K562 (cell line): Measurements from ENCODE around the gene SALL2. TPM values are rescaled to one million over a fixed set of nuclear protein-coding genes. Genes with fewer than 3 reads are reported as not detected.

ENCODE experiments used
- BHLHE40 ChIP-seq: IDR thresholded peaks from 2 replicates; pipeline ENCODE4 v1.6.1; 2011; ENCODE audit warnings: low read length, improper control_type of control experiment
- BRD4 ChIP-seq: fragments of 200-600 bp; sonication (generic); IDR thresholded peaks from 2 replicates; pipeline ENCODE4 v1.6.1; 2017; ENCODE audit warnings: inconsistent platforms
- BRF1 ChIP-seq: IDR thresholded peaks from 3 replicates; pipeline ENCODE4 v1.6.1; 2011; ENCODE audit warnings: borderline replicate concordance, mild to moderate bottlenecking; ENCODE audit not compliant: insufficient read length; ENCODE audit errors: extremely low read depth
- CHD2 ChIP-seq: IDR thresholded peaks from 2 replicates; pipeline ENCODE4 v1.6.1; 2011; ENCODE audit warnings: low read depth, low read length
- COPS2 ChIP-seq: fragments of 450-650 bp; conservative IDR thresholded peaks from 2 replicates; pipeline ENCODE4 v1.6.1; 2016; ENCODE audit warnings: mild to moderate bottlenecking, moderate library complexity
- GTF2F1 ChIP-seq: IDR thresholded peaks from 2 replicates; pipeline ENCODE4 v1.6.1; 2011; ENCODE audit warnings: low read depth, low read length, improper control_type of control experiment
- MCM3 ChIP-seq: fragments of 450-650 bp; IDR thresholded peaks from 2 replicates; pipeline ENCODE4 v1.6.1; 2016
- NFE2 ChIP-seq: IDR thresholded peaks from 2 replicates; pipeline ENCODE4 v1.6.1; 2014; ENCODE audit warnings: antibody characterized with exemption, low read depth
- NFIC ChIP-seq: fragments of 450-650 bp; IDR thresholded peaks from 2 replicates; pipeline ENCODE4 v1.6.1; 2017; ENCODE audit warnings: mild to moderate bottlenecking, inconsistent platforms
- NR1H2 ChIP-seq: sonication (generic); formaldehyde crosslinking; IDR thresholded peaks from 2 replicates; pipeline ENCODE4 v1.4.0; 2020; ENCODE audit warnings: mild to moderate bottlenecking, missing genetic modification reagents
- POLR2G ChIP-seq: fragments of 200-400 bp; formaldehyde crosslinking; IDR thresholded peaks from 2 replicates; pipeline ENCODE4 v1.6.1; 2017; ENCODE audit warnings: low read depth, mild to moderate bottlenecking, antibody characterized with exemption, low read length, moderate library complexity
- RBM17 ChIP-seq: fragments of 200-400 bp; formaldehyde crosslinking; IDR thresholded peaks from 2 replicates; pipeline ENCODE4 v1.6.1; 2017; ENCODE audit warnings: low read depth, mild to moderate bottlenecking, low read length, borderline replicate concordance
- SIN3A ChIP-seq, 2 experiments: fragments of 150-350 bp in 1 of 2; IDR thresholded peaks; 2 replicates each; pipeline ENCODE4 v1.6.1; 2011 to 2016; ENCODE audit warnings: borderline replicate concordance in 2 of 2, low read depth in 2 of 2, low read length in 2 of 2, mild to moderate bottlenecking in 2 of 2, moderate library complexity in 2 of 2; ENCODE audit not compliant: control insufficient read depth in 1 of 2
- SLC30A9 ChIP-seq: fragments of 250-450 bp; sonication (Bioruptor Pico); IDR thresholded peaks from 2 replicates; pipeline ENCODE4 v1.8.0; 2022; ENCODE audit warnings: mild to moderate bottlenecking, moderate library complexity
- SUPT5H ChIP-seq: fragments of 450-650 bp; IDR thresholded peaks from 2 replicates; pipeline ENCODE4 v1.6.1; 2016
- TOE1 ChIP-seq, 2 experiments: fragments of 450-650 bp in 1 of 2; sonication (generic) in 1 of 2; formaldehyde crosslinking in 1 of 2; IDR thresholded peaks; 2 replicates each; pipeline versions ENCODE4 v1.7.1 to v1.8.0; 2016 to 2022; ENCODE audit warnings: borderline replicate concordance in 2 of 2, mild to moderate bottlenecking in 2 of 2, antibody characterized with exemption in 1 of 2, inconsistent platforms in 1 of 2, low read depth in 1 of 2, missing genetic modification reagents in 1 of 2, moderate library complexity in 1 of 2
- ZNF282 ChIP-seq: sonication (generic); formaldehyde crosslinking; IDR thresholded peaks from 2 replicates; pipeline ENCODE4 v1.8.1; 2023; ENCODE audit warnings: missing genetic modification reagents
- ZNF445 ChIP-seq: fragments of 250-450 bp; sonication (Bioruptor Pico); IDR thresholded peaks from 2 replicates; pipeline ENCODE4 v1.4.0; 2020; ENCODE audit warnings: low read depth, mild to moderate bottlenecking, moderate library complexity
- ZNF668 ChIP-seq: fragments of 250-450 bp; sonication (Bioruptor Pico); IDR thresholded peaks from 2 replicates; pipeline ENCODE4 v1.8.0; 2022; ENCODE audit warnings: mild to moderate bottlenecking, inconsistent platforms
- ZNF717 ChIP-seq: fragments of 250-450 bp; sonication (Bioruptor Pico); IDR thresholded peaks from 2 replicates; pipeline ENCODE4 v1.5.0; 2021
- polyA plus RNA-seq, 8 experiments: library from polyadenylated mRNA; depleted of rRNA in 4 of 8; stranded (reverse) in 5 of 8; unstranded in 3 of 8; fragments of >200 nt; fragmentation: Nextera tagmentation in 2 of 8; fragmentation: Illumina TruSeq in 1 of 8; extraction: Ambion mirVana in 2 of 8; extraction: Trizol in 1 of 8; gene quantifications; 2 replicates each; pipeline versions ENCODE4 v1.2.1 to v1.2.3, GENCODE V29; 2011 to 2014; ENCODE audit warnings: inconsistent platforms in 1 of 8, missing spikeins in 1 of 8
- total RNA-seq, 7 experiments: library from RNA; depleted of rRNA in 6 of 7; stranded (reverse); fragments of >200 nt in 6 of 7; fragmentation: Illumina TruSeq in 2 of 7; extraction: Trizol in 2 of 7; gene quantifications; 2 replicates each; pipeline versions ENCODE4 v1.2.1 to v1.2.3, GENCODE V29; 2011 to 2021; ENCODE audit warnings: low replicate concordance in 1 of 7
- TF ChIP-seq, protein P1 (sequence below): sonication (generic); formaldehyde crosslinking; IDR thresholded peaks from 2 replicates; pipeline ENCODE4 v1.8.1; 2022; ENCODE audit warnings: missing genetic modification reagents
- TF ChIP-seq, protein P2 (sequence below): fragments of 450-650 bp; IDR thresholded peaks from 2 replicates; pipeline ENCODE4 v1.6.1; 2016
- TF ChIP-seq, protein P3 (sequence below): fragments of 450-650 bp; IDR thresholded peaks from 2 replicates; pipeline ENCODE4 v1.6.1; 2016; ENCODE audit warnings: antibody characterized with exemption
- TF ChIP-seq, protein P4 (sequence below): fragments of 250-450 bp; sonication (Bioruptor Pico); IDR thresholded peaks from 2 replicates; pipeline ENCODE4 v1.4.0; 2020; ENCODE audit warnings: mild to moderate bottlenecking

SALL2 gene
- total and polyA plus RNA-seq, 9 of the 15 experiments (the other 6 are each of a cell fraction or from before 2014, with no cell fraction given): 6.6 to 30.4 (median 12.9) TPM

DNA sequence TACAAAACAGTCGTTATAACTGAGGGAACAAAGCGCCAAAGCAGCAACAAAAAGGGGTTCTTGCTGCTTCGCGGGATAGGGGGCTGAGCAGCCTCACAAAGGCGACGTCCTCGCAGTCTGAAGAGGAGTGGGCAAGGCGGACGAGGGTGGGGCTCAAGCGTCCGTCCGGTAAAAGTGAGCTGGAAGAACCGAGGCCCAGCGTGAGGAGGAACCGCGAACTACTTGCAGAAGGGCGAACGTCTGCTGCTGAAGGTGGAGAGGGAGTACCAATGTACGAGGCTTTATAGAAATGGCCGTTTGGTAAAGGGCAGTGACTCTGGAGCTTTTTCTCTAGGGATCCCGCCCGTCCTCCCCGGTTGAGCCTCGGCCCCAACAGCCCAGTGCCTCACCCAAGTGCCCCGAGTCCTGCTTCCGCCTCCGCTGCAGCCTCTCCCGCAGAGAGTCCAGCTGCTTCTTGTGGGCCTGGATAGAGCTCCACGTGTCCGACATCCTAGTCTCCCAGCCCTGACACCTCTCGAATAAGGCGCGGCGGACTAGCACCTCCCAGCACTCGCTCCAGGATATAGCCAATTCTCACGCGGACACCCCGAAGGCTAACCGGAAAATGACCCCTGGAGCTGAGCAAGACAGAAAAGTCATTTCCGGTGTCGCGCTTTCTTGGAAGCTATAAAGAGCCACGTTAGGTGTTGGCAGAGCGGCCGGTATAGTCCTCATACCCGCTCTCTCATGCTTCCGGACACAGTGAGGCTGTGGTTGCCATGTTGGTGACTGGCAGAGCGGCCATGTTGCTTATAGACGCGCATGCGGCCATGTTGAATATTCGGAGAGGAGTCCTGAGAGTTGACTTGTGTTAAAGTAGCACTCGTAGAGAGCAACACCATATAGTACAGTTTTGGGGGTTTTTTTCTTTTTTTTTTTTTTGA is 15.2 kb downstream of the SALL2 start, which contains the start of gene METTL3 (continued):
- TF ChIP-seq, protein P1, sequence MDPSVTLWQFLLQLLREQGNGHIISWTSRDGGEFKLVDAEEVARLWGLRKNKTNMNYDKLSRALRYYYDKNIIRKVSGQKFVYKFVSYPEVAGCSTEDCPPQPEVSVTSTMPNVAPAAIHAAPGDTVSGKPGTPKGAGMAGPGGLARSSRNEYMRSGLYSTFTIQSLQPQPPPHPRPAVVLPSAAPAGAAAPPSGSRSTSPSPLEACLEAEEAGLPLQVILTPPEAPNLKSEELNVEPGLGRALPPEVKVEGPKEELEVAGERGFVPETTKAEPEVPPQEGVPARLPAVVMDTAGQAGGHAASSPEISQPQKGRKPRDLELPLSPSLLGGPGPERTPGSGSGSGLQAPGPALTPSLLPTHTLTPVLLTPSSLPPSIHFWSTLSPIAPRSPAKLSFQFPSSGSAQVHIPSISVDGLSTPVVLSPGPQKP (CRISPR knock-in tag): no peak
- TF ChIP-seq RBM17: no peak
- TF ChIP-seq NR1H2 (CRISPR knock-in tag): no peak
- peak; percentile 84 for TF ChIP-seq SUPT5H
- TF ChIP-seq NFIC: no peak
- no peak for TF ChIP-seq ZNF282
- no peak for TF ChIP-seq GTF2F1
- TF ChIP-seq, protein P2, sequence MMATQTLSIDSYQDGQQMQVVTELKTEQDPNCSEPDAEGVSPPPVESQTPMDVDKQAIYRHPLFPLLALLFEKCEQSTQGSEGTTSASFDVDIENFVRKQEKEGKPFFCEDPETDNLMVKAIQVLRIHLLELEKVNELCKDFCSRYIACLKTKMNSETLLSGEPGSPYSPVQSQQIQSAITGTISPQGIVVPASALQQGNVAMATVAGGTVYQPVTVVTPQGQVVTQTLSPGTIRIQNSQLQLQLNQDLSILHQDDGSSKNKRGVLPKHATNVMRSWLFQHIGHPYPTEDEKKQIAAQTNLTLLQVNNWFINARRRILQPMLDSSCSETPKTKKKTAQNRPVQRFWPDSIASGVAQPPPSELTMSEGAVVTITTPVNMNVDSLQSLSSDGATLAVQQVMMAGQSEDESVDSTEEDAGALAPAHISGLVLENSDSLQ: peak; percentile 61
- no peak for TF ChIP-seq BRF1
- TF ChIP-seq, protein P3, sequence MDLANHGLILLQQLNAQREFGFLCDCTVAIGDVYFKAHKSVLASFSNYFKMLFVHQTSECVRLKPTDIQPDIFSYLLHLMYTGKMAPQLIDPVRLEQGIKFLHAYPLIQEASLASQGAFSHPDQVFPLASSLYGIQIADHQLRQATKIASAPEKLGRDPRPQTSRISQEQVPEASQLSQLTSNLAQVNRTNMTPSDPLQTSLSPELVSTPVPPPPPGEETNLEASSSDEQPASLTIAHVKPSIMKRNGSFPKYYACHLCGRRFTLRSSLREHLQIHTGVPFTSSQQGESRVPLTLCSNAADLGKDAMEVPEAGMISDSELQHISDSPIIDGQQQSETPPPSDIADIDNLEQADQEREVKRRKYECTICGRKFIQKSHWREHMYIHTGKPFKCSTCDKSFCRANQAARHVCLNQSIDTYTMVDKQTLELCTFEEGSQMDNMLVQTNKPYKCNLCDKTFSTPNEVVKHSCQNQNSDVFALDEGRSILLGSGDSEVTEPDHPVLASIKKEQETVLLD: no peak
- no peak for TF ChIP-seq SLC30A9
- no peak for TF ChIP-seq BRD4
- TF ChIP-seq POLR2G: peak; percentile 85
- TF ChIP-seq, protein P4, sequence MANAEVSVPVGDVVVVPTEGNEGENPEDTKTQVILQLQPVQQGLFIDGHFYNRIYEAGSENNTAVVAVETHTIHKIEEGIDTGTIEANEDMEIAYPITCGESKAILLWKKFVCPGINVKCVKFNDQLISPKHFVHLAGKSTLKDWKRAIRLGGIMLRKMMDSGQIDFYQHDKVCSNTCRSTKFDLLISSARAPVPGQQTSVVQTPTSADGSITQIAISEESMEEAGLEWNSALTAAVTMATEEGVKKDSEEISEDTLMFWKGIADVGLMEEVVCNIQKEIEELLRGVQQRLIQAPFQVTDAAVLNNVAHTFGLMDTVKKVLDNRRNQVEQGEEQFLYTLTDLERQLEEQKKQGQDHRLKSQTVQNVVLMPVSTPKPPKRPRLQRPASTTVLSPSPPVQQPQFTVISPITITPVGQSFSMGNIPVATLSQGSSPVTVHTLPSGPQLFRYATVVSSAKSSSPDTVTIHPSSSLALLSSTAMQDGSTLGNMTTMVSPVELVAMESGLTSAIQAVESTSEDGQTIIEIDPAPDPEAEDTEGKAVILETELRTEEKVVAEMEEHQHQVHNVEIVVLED (CRISPR knock-in tag): no peak
- no peak for TF ChIP-seq MCM3
- TF ChIP-seq NFE2: peak; percentile 34; the same call in 1 of the 2 replicates
- no peak for TF ChIP-seq ZNF717
- no peak for TF ChIP-seq CHD2
- TF ChIP-seq ZNF668 (CRISPR knock-in tag): no peak
- no peak for TF ChIP-seq ZNF445 (CRISPR knock-in tag)
- no peak for TF ChIP-seq TOE1 (IDR thresholded peaks at IDR 0.05; ENCODE audit: borderline replicate concordance)
- no peak for TF ChIP-seq TOE1 (CRISPR knock-in tag; IDR thresholded peaks at IDR 0.05; ENCODE audit: borderline replicate concordance, low read depth)
- TF ChIP-seq BHLHE40: no peak
- peak; percentile 66 to 72; a peak in 2 of 4 replicates for TF ChIP-seq SIN3A (IDR thresholded peaks at IDR 0.05; ENCODE audit: borderline replicate concordance in 2 of 2, control insufficient read depth in 1 of 2, low read depth in 2 of 2, low read length in 2 of 2)
- TF ChIP-seq COPS2: no peak
